GM19467 (cell line): ENCODE data around the gene AUP1.

Experiments used
- ATAC-seq: cut with Tn5 transposase; IDR thresholded peaks from one replicate; pipeline ENCODE4 v1.9.1; 2021; ENCODE audit warnings: mild to moderate bottlenecking, moderate library complexity; ENCODE audit not compliant: unreplicated experiment

The AUP1 gene

GRCh38 chr2:74558284-74559230, 29.1 kb upstream of the AUP1 start:
- no peak for ATAC-seq

DNA sequence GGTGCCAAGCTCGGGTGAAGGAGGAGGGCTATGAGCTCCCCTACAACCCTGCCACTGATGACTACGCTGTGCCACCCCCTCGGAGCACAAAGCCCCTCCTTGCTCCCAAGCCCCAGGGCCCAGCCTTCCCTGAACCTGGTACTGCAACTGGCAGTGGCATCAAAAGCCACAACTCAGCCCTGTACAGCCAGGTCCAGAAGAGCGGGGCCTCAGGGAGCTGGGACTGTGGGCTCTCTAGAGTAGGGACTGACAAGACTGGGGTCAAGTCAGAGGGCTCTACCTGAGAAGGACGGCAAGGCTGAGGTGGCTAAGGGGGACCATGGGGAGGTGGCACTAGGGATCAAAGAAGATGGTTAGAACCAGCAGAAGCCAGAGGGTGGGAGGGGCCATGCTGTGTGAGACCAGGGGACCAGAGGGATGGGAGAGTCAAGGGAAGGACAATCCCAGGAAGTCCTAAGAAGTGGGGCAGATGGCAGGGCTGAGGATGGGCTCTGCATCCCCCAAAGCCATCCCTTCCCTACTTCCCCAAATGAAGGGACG, 27.4 kb upstream of the AUP1 start:
- ATAC-seq: no peak

DNA sequence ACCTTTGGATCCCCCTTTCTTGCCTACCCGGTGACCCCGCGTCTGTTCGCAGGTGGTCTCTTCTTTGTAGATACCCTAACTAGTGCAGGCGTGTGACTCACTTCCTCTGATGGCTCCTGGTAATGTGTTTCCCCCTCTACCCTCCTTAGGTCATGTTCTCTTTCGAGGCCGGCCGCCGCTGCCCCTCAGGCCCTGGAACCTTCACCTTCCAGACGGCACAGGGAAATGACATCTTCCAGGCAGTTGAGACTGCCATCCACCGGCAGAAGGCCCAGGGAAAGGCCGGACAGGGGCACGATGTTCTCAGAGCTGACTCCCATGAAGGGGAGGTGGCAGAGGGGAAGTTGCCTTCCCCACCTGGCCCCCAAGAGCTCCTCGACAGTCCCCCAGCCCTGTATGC, 26.7 kb upstream of the AUP1 start:
- no peak for ATAC-seq

GRCh38 chr2:74555610-74556103, 26.2 kb upstream of the AUP1 start:
- ATAC-seq: no peak

DNA sequence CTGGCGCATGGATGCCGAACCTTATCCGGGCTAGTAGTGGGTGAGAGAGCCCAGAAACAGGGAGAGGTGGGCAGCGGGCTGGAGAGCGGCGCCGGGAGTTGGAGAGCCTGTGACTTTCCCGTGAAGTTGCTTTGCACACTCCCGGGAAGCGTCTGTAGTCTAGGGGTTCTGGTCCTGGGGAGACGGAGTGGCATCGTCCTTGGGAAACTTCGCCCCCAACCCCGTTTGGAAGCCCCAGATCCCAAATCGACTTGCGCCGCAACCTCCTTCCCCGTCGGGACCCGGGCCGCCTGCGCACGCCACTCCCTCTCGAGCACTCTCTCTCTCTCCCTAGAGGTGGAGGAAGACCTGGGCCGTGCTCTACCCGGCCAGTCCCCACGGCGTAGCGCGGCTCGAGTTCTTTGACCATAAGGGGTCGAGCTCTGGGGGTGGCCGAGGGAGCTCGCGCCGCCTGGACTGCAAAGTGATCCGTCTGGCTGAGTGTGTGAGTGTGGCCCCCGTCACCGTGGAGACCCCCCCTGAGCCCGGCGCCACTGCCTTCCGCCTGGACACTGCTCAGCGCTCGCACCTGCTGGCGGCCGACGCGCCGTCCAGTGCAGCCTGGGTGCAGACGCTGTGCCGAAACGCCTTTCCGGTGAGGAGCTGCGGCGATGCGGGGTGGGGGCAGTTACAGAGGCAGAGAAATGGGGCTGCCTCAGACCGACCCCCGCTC, 25.5 kb upstream of the AUP1 start:
- ATAC-seq: peak; percentile 37

GRCh38 chr2:74553892-74554819, 24.6 kb upstream of the AUP1 start, which contains the start of the genes DOK1 and LOXL3:
DOK1 (plus strand) TSS chr2:74554720; CDS start chr2:74554755, 35 bp downstream.
LOXL3 (minus strand) TSS chr2:74553942; CDS start chr2:74552634, 1,308 bp downstream.
- peak; percentile 47 for ATAC-seq

GRCh38 chr2:74552914-74553811, 23.7 kb upstream of the AUP1 start:
- ATAC-seq: no peak

DNA sequence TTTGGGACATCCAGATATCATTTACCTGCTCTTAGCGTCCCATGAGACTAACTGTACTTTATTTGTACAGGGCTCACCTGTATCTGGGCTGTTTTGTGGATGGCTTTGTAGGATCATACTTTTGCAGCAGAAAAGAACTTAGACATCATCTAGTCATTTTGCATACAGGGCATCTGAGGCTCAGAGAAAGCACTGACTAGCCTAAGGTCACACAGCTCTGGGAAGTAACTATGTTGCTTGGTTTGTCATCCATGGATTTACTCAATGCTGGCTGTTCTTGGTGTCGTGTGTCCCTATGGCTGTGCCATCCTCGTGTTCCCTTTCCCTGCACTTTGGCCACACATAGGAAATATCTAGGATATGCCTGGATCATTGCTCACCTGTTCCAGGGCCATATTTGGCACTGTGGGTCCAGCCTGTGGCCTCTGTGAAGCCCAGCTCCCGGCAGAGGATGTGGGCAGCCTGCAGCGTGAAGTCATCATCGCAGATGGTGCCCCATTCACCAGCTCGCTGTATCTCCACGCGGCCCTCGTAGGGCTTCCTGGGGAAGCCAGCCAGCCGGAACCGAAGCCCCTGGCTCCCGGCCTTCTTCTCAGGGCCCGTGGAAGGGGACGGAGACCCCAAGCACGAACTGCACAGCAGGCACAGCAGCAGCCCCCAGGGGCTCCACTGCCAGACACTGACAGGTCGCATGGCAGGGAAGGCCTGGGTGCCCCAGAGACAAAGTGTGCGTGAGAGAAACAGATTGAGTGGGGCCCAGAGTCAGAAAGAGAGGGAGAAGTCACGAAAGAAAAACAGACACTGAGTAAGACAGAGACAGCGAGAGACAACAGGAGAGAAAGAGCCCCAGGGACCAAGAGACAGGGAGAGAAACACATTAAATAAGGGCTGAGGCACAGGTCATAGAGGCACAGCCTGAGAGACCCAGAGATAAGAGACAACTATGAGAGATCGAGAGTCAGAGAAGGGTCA, 22.7 kb upstream of the AUP1 start:
- ATAC-seq: no peak

DNA sequence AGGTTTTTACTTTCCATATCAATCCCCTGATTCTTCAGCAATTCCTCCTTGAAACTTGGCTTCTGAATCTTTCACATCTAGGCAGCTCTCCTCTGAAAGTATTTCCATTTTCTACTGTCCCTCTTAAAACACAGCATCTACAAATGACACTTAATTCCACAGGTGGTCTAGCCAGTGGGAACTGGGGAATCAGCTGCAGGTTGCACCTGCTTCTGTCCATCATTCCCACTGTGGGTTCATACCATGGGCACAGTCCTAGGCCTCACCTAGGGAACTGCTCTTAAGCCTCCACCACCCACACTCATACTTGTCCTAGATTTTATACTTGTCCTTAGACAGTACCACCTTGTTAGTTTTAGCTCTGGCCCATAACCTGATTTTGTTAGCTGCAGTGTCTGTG, 22.0 kb upstream of the AUP1 start:
- ATAC-seq: no peak

- ATAC-seq: no peak
These were observed 20.7 kb upstream of the AUP1 start for GRCh38 chr2:74550231-74550630.

DNA sequence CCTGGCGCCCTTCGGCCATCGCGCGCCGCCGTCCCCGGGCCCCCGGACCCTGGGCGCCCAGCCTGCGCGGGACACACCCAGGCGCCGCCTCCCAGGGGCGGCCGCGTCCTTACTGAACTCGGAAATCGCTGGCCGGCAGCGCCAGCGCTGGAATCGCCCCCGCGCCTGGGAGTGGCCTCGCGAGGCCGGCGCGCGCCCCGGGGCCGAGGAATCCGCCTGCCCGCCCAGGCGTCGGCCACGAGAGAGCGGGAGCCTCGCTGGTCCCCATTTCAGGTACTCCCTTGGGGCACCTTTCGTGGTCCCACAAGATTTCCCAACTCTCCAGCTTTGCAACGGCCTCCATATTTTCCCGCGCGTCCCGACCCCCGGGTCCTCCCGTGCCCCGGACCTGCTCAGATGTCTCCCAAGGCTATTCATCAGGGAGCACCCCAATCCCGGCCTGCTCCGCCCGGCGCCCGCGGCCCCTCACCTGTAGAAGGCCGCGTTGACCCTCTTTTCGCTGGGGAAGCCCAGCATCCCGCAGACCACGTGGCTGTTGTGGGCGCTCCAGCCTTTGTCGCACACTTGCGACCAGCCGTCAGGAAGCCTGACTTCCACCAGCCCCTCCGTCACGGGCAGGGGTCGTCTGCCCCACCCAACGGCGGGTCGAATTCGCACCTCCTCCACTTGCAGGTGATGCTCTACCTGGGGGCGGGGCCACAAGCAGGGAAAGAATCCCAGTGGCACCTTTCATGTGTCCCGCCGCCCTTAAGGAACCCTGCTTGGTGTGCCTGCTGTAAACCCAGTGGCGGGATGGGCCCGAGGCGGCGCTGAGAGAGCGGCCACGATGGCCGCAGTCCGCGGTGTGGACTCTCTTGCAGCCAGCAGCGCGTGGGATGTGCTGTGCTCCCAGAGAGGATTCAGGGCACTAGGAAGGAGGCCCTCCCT, 19.7 kb upstream of the AUP1 start:
- ATAC-seq: no peak

GRCh38 chr2:74548285-74548899, 18.9 kb upstream of the AUP1 start:
- no peak for ATAC-seq

- ATAC-seq: no peak
These were observed 16.5 kb upstream of the AUP1 start for GRCh38 chr2:74546004-74546403.

- no peak for ATAC-seq
These were observed 15.1 kb upstream of the AUP1 start for GRCh38 chr2:74544634-74545033.

GRCh38 chr2:74542978-74543377, 13.5 kb upstream of the AUP1 start:
- ATAC-seq: no peak

GRCh38 chr2:74540291-74540690, 10.8 kb upstream of the AUP1 start:
- ATAC-seq: no peak

- ATAC-seq: no peak
These were observed 9.4 kb upstream of the AUP1 start for GRCh38 chr2:74538881-74539339.
